Measurements from ENCODE around the gene SUN3.

SUN3 gene

DNA sequence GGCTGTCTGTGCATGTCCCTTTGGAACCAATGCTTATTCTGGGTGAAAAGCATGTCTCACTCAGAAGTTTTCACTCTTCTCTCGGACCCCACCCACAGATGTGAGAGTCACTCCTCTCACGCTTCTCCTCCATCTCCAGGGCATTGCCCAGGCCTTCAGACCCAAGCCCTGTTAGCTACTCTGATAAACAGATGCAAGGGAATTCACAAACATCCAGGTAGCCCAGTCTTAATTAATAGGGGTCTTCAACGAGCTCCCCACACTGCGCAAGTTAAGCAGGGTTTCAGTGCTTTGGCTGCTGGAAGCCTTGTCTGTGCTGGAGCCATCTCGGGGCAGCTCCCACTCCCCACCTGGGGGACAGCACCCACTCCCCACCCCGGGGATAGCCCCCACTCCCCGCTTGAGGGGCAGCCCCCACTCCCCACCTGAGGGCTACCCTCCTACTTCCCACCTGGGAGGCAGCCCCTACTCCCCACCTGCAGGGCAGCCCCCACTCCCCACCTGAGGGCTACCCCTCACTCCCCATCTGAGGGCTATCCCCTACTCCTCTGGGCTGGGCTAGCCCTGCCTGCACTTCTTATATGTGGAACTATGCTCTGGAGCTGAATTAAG is 89.4 kb downstream of the SUN3 start:
- Histone ChIP-seq H3K4ac (ENCODE audit: low read depth in 1 of 2, low read length in 2 of 2) (peak overlapping the region in 1 of 2 experiments; percentile 22), H2BK5ac (ENCODE audit: low read depth, low read length, poor library complexity, severe bottlenecking) (no peak overlapping the region), H3K23ac (ENCODE audit: low read length in 2 of 2) (no peak overlapping the region), H2BK120ac (ENCODE audit: low read depth, low read length) (peak overlapping the region; percentile 45), H3K27ac (ENCODE audit: low read length, poor library complexity, severe bottlenecking) (no peak overlapping the region), H4K91ac (ENCODE audit: low read length) (no peak overlapping the region), H3K4me3 (ENCODE audit: insufficient read depth in 1 of 2, low read depth in 1 of 2, low read length in 2 of 2) (no peak overlapping the region), H2AK5ac (ENCODE audit: low read length, severe bottlenecking) (no peak overlapping the region), H3K36me3 (ENCODE audit: control insufficient read depth in 1 of 2, insufficient read depth in 2 of 2, low read depth in 1 of 2, low read length in 2 of 2) (no peaks in the 10 kb centered on the region), H3K14ac (ENCODE audit: low read length in 2 of 2) (no peak overlapping the region), H3K27me3 (ENCODE audit: control insufficient read depth in 1 of 2, insufficient read depth in 1 of 2, low read length in 2 of 2) (no peaks in the 10 kb centered on the region), H3K9ac (ENCODE audit: low read length) (no peak overlapping the region), H3K4me1 (ENCODE audit: control insufficient read depth, insufficient read depth, low read depth, low read length) (peaks cover 30% of the 10 kb centered on the region), H3K9me3 (ENCODE audit: control insufficient read depth, low read length) (no peaks in the 10 kb centered on the region), H2AFZ (ENCODE audit: low read depth, low read length) (no peak overlapping the region), H2BK12ac (ENCODE audit: low read length in 2 of 2) (peak overlapping the region; percentile 70 to 86), H3K4me2 (ENCODE audit: low read length, poor library complexity, severe bottlenecking) (no peak overlapping the region), H2BK15ac (ENCODE audit: low read depth, poor library complexity, severe bottlenecking) (peak overlapping the region; percentile 86), H3K18ac (ENCODE audit: low read depth in 1 of 2, low read length in 2 of 2) (peak overlapping the region; percentile 52 to 54), H3K79me1 (replicated peaks; ENCODE audit: low read length, poor library complexity, severe bottlenecking) (no peaks in the 10 kb centered on the region), H4K8ac (ENCODE audit: low read length) (no peak overlapping the region)
- 91% methylated on average over 7 of the region's 7 CpGs for WGBS
- DNase-seq, result no peak

DNA sequence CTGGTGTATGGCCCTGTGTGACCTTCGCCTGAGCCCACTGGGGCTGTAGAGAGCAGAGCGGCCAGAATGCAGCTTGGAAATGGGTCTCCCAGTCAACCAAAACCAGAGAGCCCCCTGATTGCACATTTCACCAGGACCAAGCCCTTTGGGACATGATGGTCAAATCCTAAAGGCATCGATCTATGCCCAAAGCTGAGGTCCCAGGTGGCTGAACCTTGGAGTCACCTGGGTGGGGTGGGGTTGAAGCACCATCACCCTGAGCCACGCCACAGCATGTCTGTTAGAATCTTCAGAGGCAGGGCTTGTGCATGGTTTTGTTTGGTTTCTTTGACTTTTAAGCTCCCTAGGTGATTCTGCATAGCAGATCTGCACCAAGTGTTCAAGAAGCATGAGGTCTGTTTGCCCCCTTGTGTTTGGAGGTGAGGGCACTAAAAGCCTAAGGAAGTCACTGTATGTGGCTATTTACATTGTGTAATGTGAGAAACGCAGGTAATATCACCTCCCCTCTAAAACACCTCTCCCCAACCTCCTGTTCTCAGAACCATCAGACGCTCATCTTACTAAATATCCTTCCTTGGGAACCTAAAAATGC is 90.2 kb downstream of the SUN3 start:
- H2AFZ ChIP-seq (ENCODE audit: low read depth, low read length), result no peak overlapping the region
- no peak overlapping the region for H3K18ac ChIP-seq (ENCODE audit: low read depth in 1 of 2, low read length in 2 of 2)
- H3K27me3 ChIP-seq (ENCODE audit: control insufficient read depth in 1 of 2, insufficient read depth in 1 of 2, low read length in 2 of 2), result no peaks in the 10 kb centered on the region
- no peak overlapping the region for H2BK5ac ChIP-seq (ENCODE audit: low read depth, low read length, poor library complexity, severe bottlenecking)
- H2AK5ac ChIP-seq (ENCODE audit: low read length, severe bottlenecking), result no peak overlapping the region
- no peak for DNase-seq
- no peak overlapping the region for H3K9ac ChIP-seq (ENCODE audit: low read length)
- no peak overlapping the region for H3K4me2 ChIP-seq (ENCODE audit: low read length, poor library complexity, severe bottlenecking)
- H4K91ac ChIP-seq (ENCODE audit: low read length), result no peak overlapping the region
- WGBS, result over 99% methylated on average over 5 of the region's 6 CpGs
- no peak overlapping the region for H4K8ac ChIP-seq (ENCODE audit: low read length)
- no peak overlapping the region for H3K14ac ChIP-seq (ENCODE audit: low read length in 2 of 2)
- no peak overlapping the region for H2BK120ac ChIP-seq (ENCODE audit: low read depth, low read length)
- H3K4me1 ChIP-seq (ENCODE audit: control insufficient read depth, insufficient read depth, low read depth, low read length), result peaks cover 27% of the 10 kb centered on the region
- H3K79me1 ChIP-seq (replicated peaks; ENCODE audit: low read length, poor library complexity, severe bottlenecking), result no peaks in the 10 kb centered on the region
- no peak overlapping the region for H2BK15ac ChIP-seq (ENCODE audit: low read depth, poor library complexity, severe bottlenecking)
- no peak overlapping the region for H2BK12ac ChIP-seq (ENCODE audit: low read length in 2 of 2)
- H3K4ac ChIP-seq (ENCODE audit: low read depth in 1 of 2, low read length in 2 of 2), result no peak overlapping the region
- no peaks in the 10 kb centered on the region for H3K36me3 ChIP-seq (ENCODE audit: control insufficient read depth in 1 of 2, insufficient read depth in 2 of 2, low read depth in 1 of 2, low read length in 2 of 2)
- no peak overlapping the region for H3K23ac ChIP-seq (ENCODE audit: low read length in 2 of 2)
- no peaks in the 10 kb centered on the region for H3K9me3 ChIP-seq (ENCODE audit: control insufficient read depth, low read length)
- no peak overlapping the region for H3K4me3 ChIP-seq (ENCODE audit: insufficient read depth in 1 of 2, low read depth in 1 of 2, low read length in 2 of 2)
- H3K27ac ChIP-seq (ENCODE audit: low read length, poor library complexity, severe bottlenecking), result no peak overlapping the region

GRCh38 chr7:47937711-47938573 is 91.0 kb downstream of the SUN3 start:
- Histone ChIP-seq H3K27ac (ENCODE audit: low read length, poor library complexity, severe bottlenecking) (no peak overlapping the region), H3K27me3 (ENCODE audit: control insufficient read depth in 1 of 2, insufficient read depth in 1 of 2, low read length in 2 of 2) (no peaks in the 10 kb centered on the region), H3K9ac (ENCODE audit: low read length) (no peak overlapping the region), H3K18ac (ENCODE audit: low read depth in 1 of 2, low read length in 2 of 2) (no peak overlapping the region), H2BK5ac (ENCODE audit: low read depth, low read length, poor library complexity, severe bottlenecking) (no peak overlapping the region), H2BK12ac (ENCODE audit: low read length in 2 of 2) (no peak overlapping the region), H2BK120ac (ENCODE audit: low read depth, low read length) (no peak overlapping the region), H3K4me2 (ENCODE audit: low read length, poor library complexity, severe bottlenecking) (no peak overlapping the region), H3K9me3 (ENCODE audit: control insufficient read depth, low read length) (no peaks in the 10 kb centered on the region), H4K91ac (ENCODE audit: low read length) (no peak overlapping the region), H3K4me1 (ENCODE audit: control insufficient read depth, insufficient read depth, low read depth, low read length) (peaks cover 26% of the 10 kb centered on the region), H3K23ac (ENCODE audit: low read length in 2 of 2) (no peak overlapping the region), H4K8ac (ENCODE audit: low read length) (no peak overlapping the region), H3K79me1 (replicated peaks; ENCODE audit: low read length, poor library complexity, severe bottlenecking) (no peaks in the 10 kb centered on the region), H2BK15ac (ENCODE audit: low read depth, poor library complexity, severe bottlenecking) (no peak overlapping the region), H3K36me3 (ENCODE audit: control insufficient read depth in 1 of 2, insufficient read depth in 2 of 2, low read depth in 1 of 2, low read length in 2 of 2) (no peaks in the 10 kb centered on the region), H2AK5ac (ENCODE audit: low read length, severe bottlenecking) (no peak overlapping the region), H3K4me3 (ENCODE audit: insufficient read depth in 1 of 2, low read depth in 1 of 2, low read length in 2 of 2) (no peak overlapping the region), H3K4ac (ENCODE audit: low read depth in 1 of 2, low read length in 2 of 2) (no peak overlapping the region), H3K14ac (ENCODE audit: low read length in 2 of 2) (no peak overlapping the region), H2AFZ (ENCODE audit: low read depth, low read length) (no peak overlapping the region)
- WGBS, result 91% methylated on average over 11 of the region's 11 CpGs
- DNase-seq, result no peak
